ENCODE results near the gene AOPEP. TPM values are rescaled to one million over a fixed set of nuclear protein-coding genes. Genes with fewer than 3 reads are reported as not detected.

The AOPEP gene
- total and polyA plus RNA-seq, 9 of the 15 experiments (the other 6 are each of a cell fraction or from before 2014, with no cell fraction given): 4.5 to 19.3 (median 13.5) TPM

DNA sequence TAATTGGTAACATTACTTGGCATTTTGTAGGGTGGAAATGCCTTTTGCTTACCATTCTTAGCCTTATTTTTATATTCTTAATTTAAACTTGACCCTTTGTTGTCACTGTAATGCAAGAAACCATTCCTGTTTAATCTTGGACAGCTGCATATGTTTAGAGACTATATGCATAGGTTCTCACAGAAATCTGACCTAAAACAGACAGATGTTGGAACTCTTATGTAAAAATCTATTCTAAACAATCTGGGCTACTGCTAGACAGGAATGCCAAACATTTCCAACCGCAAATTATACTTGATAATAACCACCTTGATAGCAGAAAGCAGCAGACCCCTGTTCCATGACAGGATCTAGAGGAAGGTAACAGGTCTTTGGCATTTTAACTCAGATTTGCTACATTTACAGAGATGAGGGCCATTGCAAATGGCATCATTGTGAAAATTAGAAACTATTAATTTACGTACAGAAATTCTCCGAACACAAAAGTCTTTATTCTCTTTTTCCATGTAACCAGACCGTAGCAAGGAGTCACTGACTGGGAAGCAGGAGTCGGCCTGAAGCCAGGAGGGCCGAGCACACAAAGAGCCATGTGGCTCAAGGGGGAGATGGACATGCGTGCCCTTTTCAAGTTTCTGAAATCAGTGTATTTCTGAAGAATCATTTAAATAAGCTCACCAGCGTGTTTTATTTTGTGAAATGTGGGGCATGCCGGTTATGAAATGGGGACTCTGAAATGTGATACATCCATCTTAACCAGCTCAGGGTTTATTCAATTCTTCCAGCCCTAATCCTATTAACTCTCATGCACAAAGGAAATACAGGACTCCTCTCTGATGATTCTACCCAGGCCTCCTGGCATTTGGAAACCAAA, 139.3 kb downstream of the AOPEP start:
- POLR2A ChIA-PET: interaction anchor here (1.1 to 1.2 kb wide), 2 partner anchors 16 to 80 kb away, joined by 3 read pairs; no protein-coding TSS in a partner anchor
- DNase-seq (ENCODE audit: extremely low read depth in 1 of 4, low spot score in 3 of 4) (no peak), FAIRE-seq (no peak), ATAC-seq (no peak)
- no peak overlapping the region for H3K27ac ChIP-seq (ENCODE audit: extremely low read depth, low read depth, low read length)
- no peak overlapping the region for H3K4me3 ChIP-seq
- intact Hi-C loops (cut with micrococcal nuclease) (no loop called here), in situ Hi-C loops (cut with MboI) (no loop called here)
- H3K9ac ChIP-seq (ENCODE audit: insufficient read depth in 1 of 2, low read depth in 2 of 2, low read length in 2 of 2): no peak overlapping the region
- no TSS peak for BruUV-seq (replicated peaks)
- no peaks in the 10 kb centered on the region for H3K36me3 ChIP-seq (ENCODE audit: control insufficient read depth, insufficient read depth, low read length)
- CTCF ChIA-PET (ENCODE audit: low intra/inter-chr PET ratio): no interaction called here
- no peaks in the 10 kb centered on the region for H3K79me2 ChIP-seq (ENCODE audit: control insufficient read depth, insufficient read depth, low read length)
- H2AFZ ChIP-seq (ENCODE audit: low read depth, low read length): no peak overlapping the region
- no peaks in the 10 kb centered on the region for H3K9me1 ChIP-seq (ENCODE audit: control insufficient read depth, insufficient read depth, low read length)
- H3K4me2 ChIP-seq (ENCODE audit: insufficient read depth, low read length): no peak overlapping the region
- peaks cover 0 to 6% of the 10 kb centered on the region in 2 experiments; a peak in 4 of 5 replicates for H3K4me1 ChIP-seq (replicated peaks in 1 of 2; ENCODE audit: control insufficient read depth in 2 of 2, insufficient read depth in 2 of 2, low read length in 2 of 2)
- WGBS (ENCODE audit: insufficient coverage, low coverage, missing lambda C conversion rate): 79% methylated on average over 9 of the region's 9 CpGs
- H4K20me1 ChIP-seq (replicated peaks; ENCODE audit: control insufficient read depth, insufficient read depth, low read length): no peaks in the 10 kb centered on the region
- H3K9me3 ChIP-seq (replicated peaks; ENCODE audit: control insufficient read depth, insufficient read depth, low read depth, low read length): no peaks in the 10 kb centered on the region
- H3K27me3 ChIP-seq (ENCODE audit: control insufficient read depth in 2 of 2, insufficient read depth in 2 of 2, low read length in 2 of 2): no peaks in the 10 kb centered on the region
- TF ChIP-seq, protein P1, sequence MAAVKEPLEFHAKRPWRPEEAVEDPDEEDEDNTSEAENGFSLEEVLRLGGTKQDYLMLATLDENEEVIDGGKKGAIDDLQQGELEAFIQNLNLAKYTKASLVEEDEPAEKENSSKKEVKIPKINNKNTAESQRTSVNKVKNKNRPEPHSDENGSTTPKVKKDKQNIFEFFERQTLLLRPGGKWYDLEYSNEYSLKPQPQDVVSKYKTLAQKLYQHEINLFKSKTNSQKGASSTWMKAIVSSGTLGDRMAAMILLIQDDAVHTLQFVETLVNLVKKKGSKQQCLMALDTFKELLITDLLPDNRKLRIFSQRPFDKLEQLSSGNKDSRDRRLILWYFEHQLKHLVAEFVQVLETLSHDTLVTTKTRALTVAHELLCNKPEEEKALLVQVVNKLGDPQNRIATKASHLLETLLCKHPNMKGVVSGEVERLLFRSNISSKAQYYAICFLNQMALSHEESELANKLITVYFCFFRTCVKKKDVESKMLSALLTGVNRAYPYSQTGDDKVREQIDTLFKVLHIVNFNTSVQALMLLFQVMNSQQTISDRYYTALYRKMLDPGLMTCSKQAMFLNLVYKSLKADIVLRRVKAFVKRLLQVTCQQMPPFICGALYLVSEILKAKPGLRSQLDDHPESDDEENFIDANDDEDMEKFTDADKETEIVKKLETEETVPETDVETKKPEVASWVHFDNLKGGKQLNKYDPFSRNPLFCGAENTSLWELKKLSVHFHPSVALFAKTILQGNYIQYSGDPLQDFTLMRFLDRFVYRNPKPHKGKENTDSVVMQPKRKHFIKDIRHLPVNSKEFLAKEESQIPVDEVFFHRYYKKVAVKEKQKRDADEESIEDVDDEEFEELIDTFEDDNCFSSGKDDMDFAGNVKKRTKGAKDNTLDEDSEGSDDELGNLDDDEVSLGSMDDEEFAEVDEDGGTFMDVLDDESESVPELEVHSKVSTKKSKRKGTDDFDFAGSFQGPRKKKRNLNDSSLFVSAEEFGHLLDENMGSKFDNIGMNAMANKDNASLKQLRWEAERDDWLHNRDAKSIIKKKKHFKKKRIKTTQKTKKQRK (IDR thresholded peaks at IDR 0.05; ENCODE audit: borderline replicate concordance, low read depth, low read length): no peak
- TF ChIP-seq ZNF143 (CRISPR knock-in tag; IDR thresholded peaks at IDR 0.05): no peak
- TF ChIP-seq, protein P2, sequence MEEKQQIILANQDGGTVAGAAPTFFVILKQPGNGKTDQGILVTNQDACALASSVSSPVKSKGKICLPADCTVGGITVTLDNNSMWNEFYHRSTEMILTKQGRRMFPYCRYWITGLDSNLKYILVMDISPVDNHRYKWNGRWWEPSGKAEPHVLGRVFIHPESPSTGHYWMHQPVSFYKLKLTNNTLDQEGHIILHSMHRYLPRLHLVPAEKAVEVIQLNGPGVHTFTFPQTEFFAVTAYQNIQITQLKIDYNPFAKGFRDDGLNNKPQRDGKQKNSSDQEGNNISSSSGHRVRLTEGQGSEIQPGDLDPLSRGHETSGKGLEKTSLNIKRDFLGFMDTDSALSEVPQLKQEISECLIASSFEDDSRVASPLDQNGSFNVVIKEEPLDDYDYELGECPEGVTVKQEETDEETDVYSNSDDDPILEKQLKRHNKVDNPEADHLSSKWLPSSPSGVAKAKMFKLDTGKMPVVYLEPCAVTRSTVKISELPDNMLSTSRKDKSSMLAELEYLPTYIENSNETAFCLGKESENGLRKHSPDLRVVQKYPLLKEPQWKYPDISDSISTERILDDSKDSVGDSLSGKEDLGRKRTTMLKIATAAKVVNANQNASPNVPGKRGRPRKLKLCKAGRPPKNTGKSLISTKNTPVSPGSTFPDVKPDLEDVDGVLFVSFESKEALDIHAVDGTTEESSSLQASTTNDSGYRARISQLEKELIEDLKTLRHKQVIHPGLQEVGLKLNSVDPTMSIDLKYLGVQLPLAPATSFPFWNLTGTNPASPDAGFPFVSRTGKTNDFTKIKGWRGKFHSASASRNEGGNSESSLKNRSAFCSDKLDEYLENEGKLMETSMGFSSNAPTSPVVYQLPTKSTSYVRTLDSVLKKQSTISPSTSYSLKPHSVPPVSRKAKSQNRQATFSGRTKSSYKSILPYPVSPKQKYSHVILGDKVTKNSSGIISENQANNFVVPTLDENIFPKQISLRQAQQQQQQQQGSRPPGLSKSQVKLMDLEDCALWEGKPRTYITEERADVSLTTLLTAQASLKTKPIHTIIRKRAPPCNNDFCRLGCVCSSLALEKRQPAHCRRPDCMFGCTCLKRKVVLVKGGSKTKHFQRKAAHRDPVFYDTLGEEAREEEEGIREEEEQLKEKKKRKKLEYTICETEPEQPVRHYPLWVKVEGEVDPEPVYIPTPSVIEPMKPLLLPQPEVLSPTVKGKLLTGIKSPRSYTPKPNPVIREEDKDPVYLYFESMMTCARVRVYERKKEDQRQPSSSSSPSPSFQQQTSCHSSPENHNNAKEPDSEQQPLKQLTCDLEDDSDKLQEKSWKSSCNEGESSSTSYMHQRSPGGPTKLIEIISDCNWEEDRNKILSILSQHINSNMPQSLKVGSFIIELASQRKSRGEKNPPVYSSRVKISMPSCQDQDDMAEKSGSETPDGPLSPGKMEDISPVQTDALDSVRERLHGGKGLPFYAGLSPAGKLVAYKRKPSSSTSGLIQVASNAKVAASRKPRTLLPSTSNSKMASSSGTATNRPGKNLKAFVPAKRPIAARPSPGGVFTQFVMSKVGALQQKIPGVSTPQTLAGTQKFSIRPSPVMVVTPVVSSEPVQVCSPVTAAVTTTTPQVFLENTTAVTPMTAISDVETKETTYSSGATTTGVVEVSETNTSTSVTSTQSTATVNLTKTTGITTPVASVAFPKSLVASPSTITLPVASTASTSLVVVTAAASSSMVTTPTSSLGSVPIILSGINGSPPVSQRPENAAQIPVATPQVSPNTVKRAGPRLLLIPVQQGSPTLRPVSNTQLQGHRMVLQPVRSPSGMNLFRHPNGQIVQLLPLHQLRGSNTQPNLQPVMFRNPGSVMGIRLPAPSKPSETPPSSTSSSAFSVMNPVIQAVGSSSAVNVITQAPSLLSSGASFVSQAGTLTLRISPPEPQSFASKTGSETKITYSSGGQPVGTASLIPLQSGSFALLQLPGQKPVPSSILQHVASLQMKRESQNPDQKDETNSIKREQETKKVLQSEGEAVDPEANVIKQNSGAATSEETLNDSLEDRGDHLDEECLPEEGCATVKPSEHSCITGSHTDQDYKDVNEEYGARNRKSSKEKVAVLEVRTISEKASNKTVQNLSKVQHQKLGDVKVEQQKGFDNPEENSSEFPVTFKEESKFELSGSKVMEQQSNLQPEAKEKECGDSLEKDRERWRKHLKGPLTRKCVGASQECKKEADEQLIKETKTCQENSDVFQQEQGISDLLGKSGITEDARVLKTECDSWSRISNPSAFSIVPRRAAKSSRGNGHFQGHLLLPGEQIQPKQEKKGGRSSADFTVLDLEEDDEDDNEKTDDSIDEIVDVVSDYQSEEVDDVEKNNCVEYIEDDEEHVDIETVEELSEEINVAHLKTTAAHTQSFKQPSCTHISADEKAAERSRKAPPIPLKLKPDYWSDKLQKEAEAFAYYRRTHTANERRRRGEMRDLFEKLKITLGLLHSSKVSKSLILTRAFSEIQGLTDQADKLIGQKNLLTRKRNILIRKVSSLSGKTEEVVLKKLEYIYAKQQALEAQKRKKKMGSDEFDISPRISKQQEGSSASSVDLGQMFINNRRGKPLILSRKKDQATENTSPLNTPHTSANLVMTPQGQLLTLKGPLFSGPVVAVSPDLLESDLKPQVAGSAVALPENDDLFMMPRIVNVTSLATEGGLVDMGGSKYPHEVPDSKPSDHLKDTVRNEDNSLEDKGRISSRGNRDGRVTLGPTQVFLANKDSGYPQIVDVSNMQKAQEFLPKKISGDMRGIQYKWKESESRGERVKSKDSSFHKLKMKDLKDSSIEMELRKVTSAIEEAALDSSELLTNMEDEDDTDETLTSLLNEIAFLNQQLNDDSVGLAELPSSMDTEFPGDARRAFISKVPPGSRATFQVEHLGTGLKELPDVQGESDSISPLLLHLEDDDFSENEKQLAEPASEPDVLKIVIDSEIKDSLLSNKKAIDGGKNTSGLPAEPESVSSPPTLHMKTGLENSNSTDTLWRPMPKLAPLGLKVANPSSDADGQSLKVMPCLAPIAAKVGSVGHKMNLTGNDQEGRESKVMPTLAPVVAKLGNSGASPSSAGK (IDR thresholded peaks at IDR 0.05): no peak
- no peak for TF ChIP-seq CHD1 (IDR thresholded peaks at IDR 0.05; ENCODE audit: low read length)
- no peak for TF ChIP-seq ZFP36 (IDR thresholded peaks at IDR 0.05; ENCODE audit: low read depth, low read length, partially characterized antibody)

Data from K562 (cell line).